Mammary epithelial cell (primary cell): ENCODE measurements around the gene LMLN.

Source experiments
- CTCF ChIP-seq, 2 donors: IDR thresholded peaks in 1 of 2; conservative IDR thresholded peaks in 1 of 2; 2 replicates each; pipeline ENCODE4 v1.5.1; 2011 to 2012; ENCODE audit warnings: inconsistent platforms in 2 of 2, low read length in 2 of 2, mild to moderate bottlenecking in 2 of 2, control low read depth in 1 of 2, low read depth in 1 of 2; ENCODE audit not compliant: insufficient read depth in 1 of 2; ENCODE audit errors: extremely low read depth in 1 of 2
- EZH2 ChIP-seq: IDR thresholded peaks from 2 replicates; pipeline ENCODE4 v1.6.1; 2012; ENCODE audit warnings: low read length, inconsistent platforms, borderline replicate concordance

DNA sequence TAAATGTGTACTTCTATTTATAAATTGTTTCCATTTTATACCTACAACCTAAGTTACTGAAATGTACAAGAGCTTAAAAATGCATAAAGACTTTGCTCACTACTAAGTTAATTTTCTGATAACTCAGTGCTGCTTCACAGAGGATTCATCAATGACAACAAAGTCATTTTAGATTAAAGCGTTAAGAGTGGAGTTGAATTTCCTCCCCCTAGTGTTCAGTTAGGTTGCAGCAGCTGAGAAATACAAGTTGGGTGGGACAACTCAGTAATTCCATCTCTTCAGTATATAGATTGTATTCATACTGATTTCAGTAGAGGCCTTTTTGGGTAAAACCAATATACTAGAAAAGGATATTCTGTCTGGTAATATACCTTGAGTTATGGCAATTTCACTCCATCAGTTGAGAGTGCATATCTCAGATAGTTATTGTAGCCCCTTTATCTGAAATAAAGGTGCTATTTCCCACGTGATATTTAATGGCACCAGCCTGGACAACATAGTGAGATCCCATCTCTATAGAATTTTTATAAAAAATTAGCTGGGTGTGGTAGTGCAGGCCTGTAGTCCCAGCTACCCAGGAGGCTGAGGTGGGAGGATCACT lies 17.0 kb upstream of the LMLN start:
- TF ChIP-seq CTCF (conservative IDR thresholded peaks at IDR 0.05 in 1 of 2, IDR thresholded peaks at IDR 0.05 in 1 of 2; ENCODE audit: extremely low read depth in 1 of 2, insufficient read depth in 1 of 2, low read depth in 1 of 2, low read length in 2 of 2): peak; percentile 81 to 86
- no peak for TF ChIP-seq EZH2
